IMR-90 (cell line): ENCODE data around the gene PLEKHF1. TPM values are rescaled to one million over a fixed set of nuclear protein-coding genes. Genes with fewer than 3 reads are reported as not detected.

ENCODE experiments used
- ATAC-seq: fragments of 200-7000 bp; cut with Tn5 transposase; 2 replicates; pipeline ENCODE4 v1.9.1; 2020; ENCODE audit warnings: low read depth, mild to moderate bottlenecking, moderate library complexity
- BruUV-seq: library from RNA; stranded (reverse); fragments of 400-500 nt; replicated peaks from 2 replicates; lab custom pipeline; 2021; lab: Mats Ljungman, UMichigan
- CTCF ChIA-PET: fragments of 300-600 bp; formaldehyde crosslinking; extraction: SDS; loops from one replicate; lab custom pipeline; 2021; ENCODE audit warnings: antibody characterized with exemption; lab: Yijun Ruan, JAX
- POLR2A ChIA-PET: fragments of 300-600 bp; sonication (Branson Sonifier 250); formaldehyde crosslinking; loops from one replicate; lab custom pipeline; 2022; ENCODE audit warnings: antibody characterized with exemption; ENCODE audit not compliant: unreplicated experiment; lab: Charles Lee
- DNase-seq: peaks from one replicate; pipeline ENCODE4 v3.0.0; 2013
- H2AFZ ChIP-seq: replicated peaks from 2 replicates; pipeline ENCODE3; 2013; ENCODE audit warnings: low read length, mild to moderate bottlenecking; ENCODE audit not compliant: poor library complexity
- H2AK5ac ChIP-seq: 2 replicates; pipeline ENCODE4 v1.6.1; 2013; ENCODE audit warnings: low read depth, low read length, inconsistent platforms
- H2AK9ac ChIP-seq: replicated peaks from 2 replicates; pipeline ENCODE3; 2013; ENCODE audit warnings: mild to moderate bottlenecking, low read depth, low read length, moderate library complexity; ENCODE audit not compliant: poor library complexity
- H2BK120ac ChIP-seq: 2 replicates; pipeline ENCODE4 v1.6.1; 2013; ENCODE audit warnings: low read depth, low read length, inconsistent platforms
- H2BK15ac ChIP-seq: 3 replicates; pipeline ENCODE4 v1.6.1; 2013; ENCODE audit warnings: low read depth, low read length, inconsistent platforms
- H2BK20ac ChIP-seq: 2 replicates; pipeline ENCODE4 v1.6.1; 2013; ENCODE audit warnings: low read depth, mild to moderate bottlenecking, inconsistent platforms, low read length, moderate library complexity
- H2BK5ac ChIP-seq: 2 replicates; pipeline ENCODE4 v1.6.1; 2013; ENCODE audit warnings: mild to moderate bottlenecking, low read depth, low read length, inconsistent platforms; ENCODE audit not compliant: poor library complexity, severe bottlenecking
- H3K14ac ChIP-seq: replicated peaks from 2 replicates; pipeline ENCODE4 v1.6.1; 2013; ENCODE audit warnings: low read depth, low read length, inconsistent platforms
- H3K18ac ChIP-seq: 2 replicates; pipeline ENCODE4 v1.6.1; 2013; ENCODE audit warnings: low read depth, low read length, control low read depth
- H3K23ac ChIP-seq: 2 replicates; pipeline ENCODE4 v1.6.1; 2013; ENCODE audit warnings: low read depth, low read length, inconsistent platforms
- H3K27ac ChIP-seq: 2 replicates; pipeline ENCODE4 v1.5.1; 2013; ENCODE audit warnings: mild to moderate bottlenecking, control low read depth, low read length; ENCODE audit not compliant: insufficient read depth
- H3K27me3 ChIP-seq: 2 replicates; pipeline ENCODE4 v1.6.1; 2013; ENCODE audit warnings: low read length; ENCODE audit not compliant: control insufficient read depth, insufficient read depth
- H3K36me3 ChIP-seq: 2 replicates; pipeline ENCODE4 v1.6.1; 2013; ENCODE audit warnings: low read length, mixed read lengths; ENCODE audit not compliant: control insufficient read depth, insufficient read depth
- H3K4ac ChIP-seq: 2 replicates; pipeline ENCODE4 v1.6.1; 2013; ENCODE audit warnings: low read depth, low read length, inconsistent platforms
- H3K4me1 ChIP-seq: 2 replicates; pipeline ENCODE4 v1.6.1; 2013; ENCODE audit warnings: low read length, mixed read lengths; ENCODE audit not compliant: control insufficient read depth, insufficient read depth
- H3K4me2 ChIP-seq: 2 replicates; pipeline ENCODE4 v1.6.1; 2013; ENCODE audit warnings: low read depth, mild to moderate bottlenecking, control low read depth, low read length, moderate library complexity
- H3K4me3 ChIP-seq: 2 replicates; pipeline ENCODE4 v1.5.1; 2013; ENCODE audit warnings: low read depth, mild to moderate bottlenecking, control low read depth, low read length, moderate library complexity; ENCODE audit not compliant: insufficient read depth
- H3K56ac ChIP-seq: 2 replicates; pipeline ENCODE4 v1.6.1; 2013; ENCODE audit warnings: low read length, inconsistent platforms; ENCODE audit not compliant: insufficient read depth; ENCODE audit errors: extremely low read depth
- H3K79me1 ChIP-seq, 2 experiments: 2 replicates each; pipeline ENCODE4 v1.6.1; 2013; ENCODE audit warnings: low read length in 2 of 2, inconsistent platforms in 1 of 2, low read depth in 1 of 2
- H3K9ac ChIP-seq: 2 replicates; pipeline ENCODE4 v1.6.1; 2013; ENCODE audit warnings: low read depth, low read length, control low read depth
- H3K9me1 ChIP-seq: 2 replicates; pipeline ENCODE4 v1.6.1; 2013; ENCODE audit warnings: low read length, inconsistent platforms; ENCODE audit not compliant: insufficient read depth
- H3K9me3 ChIP-seq: 2 replicates; pipeline ENCODE4 v1.6.1; 2013; ENCODE audit warnings: low read length; ENCODE audit not compliant: control insufficient read depth, insufficient read depth
- H4K20me1 ChIP-seq: 2 replicates; pipeline ENCODE4 v1.6.1; 2013; ENCODE audit warnings: low read length, inconsistent platforms; ENCODE audit not compliant: insufficient read depth
- H4K5ac ChIP-seq: 2 replicates; pipeline ENCODE4 v1.6.1; 2013; ENCODE audit warnings: mild to moderate bottlenecking, low read depth, low read length, control low read depth
- H4K8ac ChIP-seq, 2 experiments: 2 replicates each; pipeline ENCODE4 v1.6.1; 2013; ENCODE audit warnings: low read depth in 2 of 2, low read length in 2 of 2, control low read depth in 1 of 2, inconsistent platforms in 1 of 2
- H4K91ac ChIP-seq: 2 replicates; pipeline ENCODE4 v1.6.1; 2013; ENCODE audit warnings: low read depth, low read length, inconsistent platforms; ENCODE audit not compliant: insufficient read depth
- BHLHE40 ChIP-seq: fragments of 150-350 bp; IDR thresholded peaks from 2 replicates; pipeline ENCODE4 v1.6.1; 2016; ENCODE audit warnings: mild to moderate bottlenecking, low read depth, low read length
- MAFK ChIP-seq: IDR thresholded peaks from 2 replicates; pipeline ENCODE4 v1.6.1; 2012; ENCODE audit warnings: low read depth, low read length, improper control_type of control experiment
- MAZ ChIP-seq: IDR thresholded peaks from 2 replicates; pipeline ENCODE4 v1.6.1; 2012; ENCODE audit warnings: low read depth, mild to moderate bottlenecking, low read length, improper control_type of control experiment, moderate library complexity, borderline replicate concordance
- NFE2L2 ChIP-seq: fragments of 150-350 bp; IDR thresholded peaks from 2 replicates; pipeline ENCODE4 v1.6.1; 2016; ENCODE audit warnings: low read depth, mild to moderate bottlenecking, low read length
- POLR2A ChIP-seq: IDR thresholded peaks from 2 replicates; pipeline ENCODE4 v1.6.1; 2012; ENCODE audit warnings: mild to moderate bottlenecking, low read depth, low read length
- RAD21 ChIP-seq: IDR thresholded peaks from 2 replicates; pipeline ENCODE4 v1.6.1; 2012; ENCODE audit warnings: low read length, improper control_type of control experiment
- RFX5 ChIP-seq: IDR thresholded peaks from 2 replicates; pipeline ENCODE4 v1.8.0; 2012; ENCODE audit warnings: low read depth, mild to moderate bottlenecking, low read length, moderate library complexity
- SMC3 ChIP-seq: fragments of 150-350 bp; IDR thresholded peaks from 2 replicates; pipeline ENCODE4 v1.6.1; 2016; ENCODE audit warnings: low read depth, mild to moderate bottlenecking, antibody characterized with exemption, low read length, moderate library complexity
- USF2 ChIP-seq: fragments of 150-350 bp; IDR thresholded peaks from 2 replicates; pipeline ENCODE4 v1.6.1; 2017; ENCODE audit warnings: mild to moderate bottlenecking, antibody characterized with exemption, low read length, low read depth
- WGBS, 2 experiments: methylation state at CpG; one replicate each; pipeline versions ENCODE4 v1.1.5 to v1.1.7; 2013; ENCODE audit warnings: missing lambda C conversion rate in 2 of 2; ENCODE audit not compliant: insufficient read length in 1 of 2; ENCODE audit errors: extremely low coverage in 2 of 2; 5-methylcytosine and 5-hydroxymethylcytosine counted together
- dilution Hi-C: fragments of 300-500 bp; cut with HindIII; formaldehyde crosslinking; loops from one replicate; pipeline ENCODE4 v1.14.3; 2018; ENCODE audit warnings: low sequenced_read_pairs; ENCODE audit not compliant: unreplicated experiment
- in situ Hi-C: fragments of 300-500 bp; cut with MboI; formaldehyde crosslinking; loops from 3 replicates; pipeline ENCODE4 v1.14.3; 2019; ENCODE audit warnings: low sequenced_read_pairs, inconsistent platforms, mixed read lengths
- intact Hi-C: fragments of 100-400 bp; cut with micrococcal nuclease; formaldehyde crosslinking; loops from 2 replicates; pipeline ENCODE4 v1.10.0; 2022
- polyA plus RNA-seq, 3 experiments: library from polyadenylated mRNA; depleted of rRNA; stranded (reverse); fragments of >200 nt; gene quantifications; 2 replicates each; pipeline ENCODE4 v1.2.3, GENCODE V29; 2012; ENCODE audit warnings: low replicate concordance in 1 of 3
- total RNA-seq: library from RNA; depleted of rRNA; stranded (reverse); fragments of >200 nt; gene quantifications from 2 replicates; pipeline ENCODE4 v1.2.3, GENCODE V29; 2012

PLEKHF1 gene
- total and polyA plus RNA-seq, 2 of the 4 experiments (the other 2 are of a cell fraction) = 5.0 to 6.6 TPM

GRCh38 chr19:29617366-29618266 lies 47.6 kb upstream of the PLEKHF1 start:
- Histone ChIP-seq H3K4ac (no peak overlapping the region), H3K27ac (no peak overlapping the region), H3K4me2 (no peak overlapping the region), H3K4me1 (no peaks in the 10 kb centered on the region), H3K18ac (no peak overlapping the region), H3K36me3 (peaks cover 31% of the 10 kb centered on the region), H3K79me1 (no peaks in the 10 kb centered on the region), H4K91ac (no peak overlapping the region), H2AFZ (no peak overlapping the region), H4K20me1 (no peaks in the 10 kb centered on the region), H2BK15ac (no peak overlapping the region), H3K4me3 (no peak overlapping the region), H3K9me3 (no peaks in the 10 kb centered on the region), H3K9me1 (no peaks in the 10 kb centered on the region), H3K56ac (no peak overlapping the region), H3K14ac (no peak overlapping the region), H4K8ac (no peak overlapping the region), H2BK5ac (no peak overlapping the region), H2AK5ac (no peak overlapping the region), H3K9ac (no peak overlapping the region), H3K27me3 (no peaks in the 10 kb centered on the region; the same call in 1 of the 2 replicates), H3K23ac (no peak overlapping the region), H4K5ac (no peak overlapping the region), H2BK20ac (no peak overlapping the region), H2AK9ac (no peak overlapping the region), H2BK120ac (no peak overlapping the region)
- dilution Hi-C loops (no loop called here), intact Hi-C loops (no loop called here), in situ Hi-C loops (no loop called here)
- no peak for ATAC-seq
- BruUV-seq = no TSS peak
- TF ChIP-seq BHLHE40 = no peak
- no peak for TF ChIP-seq SMC3
- no peak for TF ChIP-seq NFE2L2
- no peak for TF ChIP-seq USF2
- no peak for TF ChIP-seq RAD21
- TF ChIP-seq POLR2A = no peak
- TF ChIP-seq RFX5 = no peak
- TF ChIP-seq MAFK = no peak
- TF ChIP-seq MAZ = no peak
- 70% methylated on average over 7 of the region's 16 CpGs; no CpG with 5 or more reads in 1 of the 2 experiments for WGBS, 2 experiments
- ChIA-PET CTCF (no interaction called here), POLR2A (no interaction called here)
- no peak for DNase-seq
